ENCODE measurements around the gene SLC6A11. TPM values are rescaled to one million over a fixed set of nuclear protein-coding genes. Genes with fewer than 3 reads are reported as not detected.

The SLC6A11 gene
- total and polyA plus RNA-seq, 2 of the 13 experiments (the other 11 are each of a cell fraction or from before 2014, with no cell fraction given): 17.9 to 34.5 TPM

GRCh38 chr3:10780243-10780642 lies 35.8 kb upstream of the SLC6A11 start:
- in situ Hi-C loops (cut with HindIII; ENCODE audit: extremely low pct_ligation_motif_present, low pct_unique_long_range_greater_than_20kb): no loop called here
- ChIA-PET CTCF (ENCODE audit: low intra/inter-chr PET ratio, low total read pairs) (no interaction called here), POLR2A (no interaction called here)
- no TSS peak for BruUV-seq (replicated peaks)
- Histone ChIP-seq H3K4me2 (ENCODE audit: low read depth, low read length) (no peak overlapping the region), H3K79me2 (ENCODE audit: insufficient read depth, low read length) (no peaks in the 10 kb centered on the region), H4K20me1 (ENCODE audit: insufficient read depth, low read length) (no peaks in the 10 kb centered on the region), H3K9ac (ENCODE audit: insufficient read depth, low read depth, low read length) (no peak overlapping the region), H3K4me3 (replicated peaks in 1 of 3; ENCODE audit: insufficient read depth in 1 of 3, low read depth in 2 of 3, low read length in 3 of 3) (no peak overlapping the region), H3K36me3 (replicated peaks in 1 of 2; ENCODE audit: control insufficient read depth in 1 of 2, insufficient read depth in 2 of 2, low read length in 2 of 2) (no peaks in the 10 kb centered on the region), H3K9me3 (ENCODE audit: low read length) (no peaks in the 10 kb centered on the region), H2AFZ (ENCODE audit: low read length) (no peak overlapping the region), H3K4me1 (ENCODE audit: insufficient read depth, low read length) (peaks cover 8% of the 10 kb centered on the region; the same call in 1 of the 2 replicates), H3K27ac (ENCODE audit: extremely low read length, insufficient read depth, low read length) (no peak overlapping the region), H3K27me3 (ENCODE audit: control insufficient read depth in 1 of 2, insufficient read depth in 2 of 2, low read length in 2 of 2) (peaks cover 0 to 4% of the 10 kb centered on the region in 2 experiments; a peak in 2 of 5 replicates)
- WGBS (ENCODE audit: low lambda C conversion rate): 54% methylated on average over 5 of the region's 5 CpGs
- DNase-seq (ENCODE audit: low spot score): no peak
- no peak for ATAC-seq
- intact Hi-C loops (cut with micrococcal nuclease; ENCODE audit: unreplicated experiment): no loop called here
- FAIRE-seq: no peak
- no peak for TF ChIP-seq SRSF4 (IDR thresholded peaks at IDR 0.05; ENCODE audit: low read depth, low read length, poor library complexity, severe bottlenecking)
- no peak for TF ChIP-seq ZSCAN25 (CRISPR knock-in tag; IDR thresholded peaks at IDR 0.05)
- no peak for TF ChIP-seq ISX (CRISPR knock-in tag; conservative IDR thresholded peaks at IDR 0.05)
- no peak for TF ChIP-seq MTA1 (CRISPR knock-in tag; IDR thresholded peaks at IDR 0.05; ENCODE audit: borderline replicate concordance)
- no peak for TF ChIP-seq RBM39 (IDR thresholded peaks at IDR 0.05; ENCODE audit: low read depth, low read length, poor library complexity, severe bottlenecking)
- TF ChIP-seq ELK4 (CRISPR knock-in tag; IDR thresholded peaks at IDR 0.05; ENCODE audit: borderline replicate concordance): no peak
- TF ChIP-seq, protein P1, sequence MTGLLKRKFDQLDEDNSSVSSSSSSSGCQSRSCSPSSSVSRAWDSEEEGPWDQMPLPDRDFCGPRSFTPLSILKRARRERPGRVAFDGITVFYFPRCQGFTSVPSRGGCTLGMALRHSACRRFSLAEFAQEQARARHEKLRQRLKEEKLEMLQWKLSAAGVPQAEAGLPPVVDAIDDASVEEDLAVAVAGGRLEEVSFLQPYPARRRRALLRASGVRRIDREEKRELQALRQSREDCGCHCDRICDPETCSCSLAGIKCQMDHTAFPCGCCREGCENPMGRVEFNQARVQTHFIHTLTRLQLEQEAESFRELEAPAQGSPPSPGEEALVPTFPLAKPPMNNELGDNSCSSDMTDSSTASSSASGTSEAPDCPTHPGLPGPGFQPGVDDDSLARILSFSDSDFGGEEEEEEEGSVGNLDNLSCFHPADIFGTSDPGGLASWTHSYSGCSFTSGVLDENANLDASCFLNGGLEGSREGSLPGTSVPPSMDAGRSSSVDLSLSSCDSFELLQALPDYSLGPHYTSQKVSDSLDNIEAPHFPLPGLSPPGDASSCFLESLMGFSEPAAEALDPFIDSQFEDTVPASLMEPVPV (CRISPR knock-in tag; IDR thresholded peaks at IDR 0.05): no peak
- no peak for TF ChIP-seq ZNF776 (CRISPR knock-in tag; IDR thresholded peaks at IDR 0.05)
- no peak for TF ChIP-seq KDM4B (CRISPR knock-in tag; IDR thresholded peaks at IDR 0.05)
- TF ChIP-seq NBN (conservative IDR thresholded peaks at IDR 0.05): no peak
- TF ChIP-seq LRRFIP1 (CRISPR knock-in tag; conservative IDR thresholded peaks at IDR 0.05): no peak
- no peak for TF ChIP-seq ZNF556 (CRISPR knock-in tag; IDR thresholded peaks at IDR 0.05; ENCODE audit: borderline replicate concordance)
- TF ChIP-seq GABPA (IDR thresholded peaks at IDR 0.05; ENCODE audit: low read depth, low read length): no peak
- no peak for TF ChIP-seq GABPA (CRISPR knock-in tag; IDR thresholded peaks at IDR 0.05; ENCODE audit: low read depth)
- no peak for TF ChIP-seq U2AF2 (IDR thresholded peaks at IDR 0.05; ENCODE audit: low read depth, low read length)
- TF ChIP-seq ARID3A (IDR thresholded peaks at IDR 0.05; ENCODE audit: low read depth, low read length): no peak
- TF ChIP-seq RBM22 (optimal IDR thresholded peaks at IDR 0.05; ENCODE audit: low read length): no peak
- no peak for TF ChIP-seq SRF (IDR thresholded peaks at IDR 0.05; ENCODE audit: low read depth, low read length)
- TF ChIP-seq MLX (CRISPR knock-in tag; IDR thresholded peaks at IDR 0.05): no peak

All from HepG2 (cell line).